HG03432 (cell line): ENCODE data around the gene IRF1.
"Not testable (repeated sequence)": the region's sequence is repeated elsewhere in the genome, so short reads cannot be mapped to it uniquely, and the experiment has no call there.

Experiments used
- ATAC-seq: cut with Tn5 transposase; IDR thresholded peaks from one replicate; pipeline ENCODE4 v1.9.1; 2021; ENCODE audit warnings: mild to moderate bottlenecking, moderate library complexity; ENCODE audit not compliant: unreplicated experiment

The IRF1 gene

GRCh38 chr5:132487841-132488555 lies 2.6 kb downstream of the IRF1 start:
- ATAC-seq: no peak

GRCh38 chr5:132487095-132487428 lies 3.5 kb downstream of the IRF1 start:
- ATAC-seq: no peak

GRCh38 chr5:132486318-132487094 lies 4.1 kb downstream of the IRF1 start:
- no peak for ATAC-seq

GRCh38 chr5:132485641-132486317 lies 4.8 kb downstream of the IRF1 start:
- no peak for ATAC-seq

- not testable (repeated sequence) for ATAC-seq
Observed at GRCh38 chr5:132484876-132485640, 5.5 kb downstream of the IRF1 start.

- ATAC-seq: no peak
Observed at GRCh38 chr5:132484391-132484725, 6.2 kb downstream of the IRF1 start.

GRCh38 chr5:132483661-132484390 lies 6.7 kb downstream of the IRF1 start:
- no peak for ATAC-seq

- ATAC-seq: no peak
Observed at GRCh38 chr5:132483101-132483500, 7.5 kb downstream of the IRF1 start.

DNA sequence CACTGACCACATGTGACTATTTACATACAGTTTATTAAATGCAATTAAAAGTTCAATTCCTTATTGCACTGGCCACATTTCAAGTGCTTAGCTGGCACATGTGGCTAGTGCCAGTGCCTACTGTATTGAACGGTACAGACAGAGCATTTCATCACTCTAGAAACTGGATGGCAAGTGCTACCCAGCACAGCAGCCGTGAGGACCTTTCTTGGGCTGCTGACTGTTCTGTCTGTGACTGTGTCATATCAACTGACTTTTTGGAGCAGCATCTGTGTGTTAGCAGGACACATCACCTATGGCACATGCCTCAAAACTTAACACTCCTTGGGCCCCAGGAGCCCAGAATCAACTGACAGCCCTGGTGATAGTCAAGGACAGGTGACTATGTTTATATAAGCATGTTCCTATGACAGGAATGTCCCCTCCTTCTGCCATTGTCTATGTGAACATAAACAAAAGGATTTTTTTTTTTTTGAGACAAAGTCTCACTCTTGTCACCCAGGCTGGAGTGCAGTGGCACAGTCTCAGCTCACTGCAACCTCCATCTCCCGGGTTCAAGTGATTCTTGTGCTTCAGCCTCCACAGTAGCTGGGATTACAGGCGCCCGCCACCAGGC lies 8.9 kb downstream of the IRF1 start:
- ATAC-seq: no peak

DNA sequence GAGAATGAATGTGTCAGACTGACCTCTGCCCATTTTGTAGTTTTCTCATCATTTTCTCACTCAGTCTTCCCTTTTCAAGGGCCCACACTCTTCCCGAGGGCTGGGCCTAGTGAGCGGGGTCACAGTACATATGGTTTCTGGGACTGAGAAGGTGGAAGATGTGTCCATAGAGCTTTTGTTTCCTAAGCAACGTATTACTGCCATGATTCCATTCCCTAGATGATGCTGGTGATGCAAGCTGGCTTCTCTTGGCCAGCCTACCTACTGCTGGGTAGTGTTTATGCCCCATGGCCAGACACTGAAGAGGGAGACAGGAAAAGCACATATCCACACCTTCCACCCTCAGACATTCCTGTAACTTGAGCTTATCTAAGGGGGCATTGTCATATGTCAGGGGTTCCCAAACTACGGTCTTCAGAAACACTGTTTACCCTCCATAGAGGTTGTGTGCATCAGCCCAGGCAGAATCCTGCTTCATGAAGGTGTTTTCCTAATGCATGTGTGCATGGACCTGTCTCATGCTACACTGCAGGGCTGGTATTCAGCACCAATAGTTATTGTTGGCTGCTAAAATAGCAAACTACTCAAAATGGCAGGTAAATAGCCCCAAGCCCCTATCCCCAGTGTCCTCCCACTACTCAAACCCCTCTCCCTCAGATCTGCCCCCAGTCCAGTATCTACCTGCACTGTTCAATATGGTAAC lies 9.5 kb downstream of the IRF1 start:
- ATAC-seq: no peak

DNA sequence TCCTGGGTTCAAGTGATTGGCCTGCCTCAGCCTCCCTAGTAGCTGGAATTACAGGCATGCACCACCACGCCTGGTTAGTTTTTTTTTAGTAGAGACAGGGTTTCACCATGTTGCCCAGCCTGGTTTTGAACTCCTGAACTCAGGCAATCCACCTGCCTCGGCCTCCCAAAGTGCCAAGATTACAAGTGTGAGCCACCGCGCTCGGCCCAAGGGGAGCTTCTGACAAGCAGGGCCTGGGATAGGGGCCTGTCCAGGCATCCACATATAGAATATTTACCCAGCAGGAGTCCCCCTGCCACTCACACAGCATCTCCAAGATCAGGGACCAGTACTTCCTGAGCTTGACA lies 10.1 kb downstream of the IRF1 start:
- ATAC-seq: no peak

DNA sequence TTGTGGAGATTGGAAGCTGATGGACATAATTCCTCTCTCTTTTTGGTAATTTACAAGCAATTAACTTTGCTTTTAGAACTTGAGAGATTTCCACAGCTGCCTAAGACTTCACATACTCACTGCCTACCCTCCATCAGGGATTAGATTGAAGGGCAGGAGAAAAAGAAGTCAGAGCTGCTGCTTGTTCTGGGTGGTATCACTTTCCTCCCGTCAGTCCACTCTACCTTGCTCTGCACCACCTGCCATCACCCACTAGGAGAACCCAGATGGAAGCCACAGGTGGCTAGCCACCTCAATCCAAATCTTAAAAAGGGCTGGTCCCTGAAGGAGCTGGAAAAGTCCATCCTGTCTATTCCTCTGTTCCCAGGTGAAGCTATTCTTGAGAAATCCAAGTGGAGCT lies 10.5 kb downstream of the IRF1 start:
- no peak for ATAC-seq

- ATAC-seq: peak; percentile 49
Observed at GRCh38 chr5:132479111-132479951, 11.2 kb downstream of the IRF1 start.

- ATAC-seq: no peak
Observed at GRCh38 chr5:132478366-132478871, 12.2 kb downstream of the IRF1 start.

GRCh38 chr5:132477784-132478365 lies 12.7 kb downstream of the IRF1 start:
- no peak for ATAC-seq

GRCh38 chr5:132476876-132477781 lies 13.4 kb downstream of the IRF1 start:
- no peak for ATAC-seq
